Kidney (tissue), 14 donors: ENCODE data around the gene MASP2. TPM values are rescaled to one million over a fixed set of nuclear protein-coding genes. Genes with fewer than 3 reads are reported as not detected.
A peak's percentile ranks its signal among the peaks of the same experiment; 100 is the strongest.
"Not testable (repeated sequence)": the region's sequence is repeated elsewhere in the genome, so short reads cannot be mapped to it uniquely, and the experiment has no call there.

Experiments used
- DNase-seq, 5 donors: peaks; one replicate each; pipeline ENCODE4 v3.0.0-alpha.2; 2013 to 2020
- FAIRE-seq: peaks from 2 replicates; lab custom pipeline; 2012; peaks lifted over from hg19 to GRCh38; lab: Jason Lieb, UNC
- H3K27ac ChIP-seq, 2 donors: one replicate each; pipeline ENCODE4 v1.7.0; 2013; ENCODE audit warnings: low read depth in 2 of 2, low read length in 2 of 2, inconsistent platforms in 1 of 2
- H3K27me3 ChIP-seq: one replicate; pipeline ENCODE4 v1.7.1; 2013; ENCODE audit warnings: low read length, inconsistent platforms; ENCODE audit not compliant: control insufficient read depth, insufficient read depth
- H3K36me3 ChIP-seq, 3 donors: one replicate each; pipeline versions ENCODE4 v1.7.0 to v1.7.1; 2013; ENCODE audit warnings: low read length in 3 of 3, control low read depth in 1 of 3, inconsistent platforms in 1 of 3; ENCODE audit not compliant: insufficient read depth in 3 of 3, control insufficient read depth in 2 of 3
- H3K4me1 ChIP-seq, 3 donors: one replicate each; pipeline versions ENCODE4 v1.7.0 to v1.7.1; 2013; ENCODE audit warnings: low read length in 3 of 3, inconsistent platforms in 1 of 3, low read depth in 1 of 3; ENCODE audit not compliant: control insufficient read depth in 2 of 3, insufficient read depth in 2 of 3
- H3K4me3 ChIP-seq, 3 donors: one replicate each; pipeline versions ENCODE4 v1.7.0 to v1.8.1; 2013; ENCODE audit warnings: low read length in 3 of 3, control low read depth in 1 of 3, inconsistent platforms in 1 of 3
- H3K9ac ChIP-seq, 3 donors: one replicate each; pipeline versions ENCODE4 v1.7.0 to v1.7.1; 2013; ENCODE audit warnings: low read length in 3 of 3, control low read depth in 1 of 3, inconsistent platforms in 1 of 3
- H3K9me3 ChIP-seq, 3 donors: one replicate each; pipeline versions ENCODE4 v1.7.0 to v1.7.1; 2013; ENCODE audit warnings: low read length in 3 of 3, control low read depth in 1 of 3, inconsistent platforms in 1 of 3; ENCODE audit not compliant: control insufficient read depth in 2 of 3, insufficient read depth in 1 of 3
- intact Hi-C: fragments of 100-400 bp; cut with DNase I; formaldehyde crosslinking; loops from one replicate; pipeline ENCODE4 v1.11.1; 2022
- polyA plus RNA-seq: library from polyadenylated mRNA; stranded (reverse); fragments of 350-450 nt; fragmentation: Illumina TruSeq; extraction: RNeasy Lipid Tissue Mini Kit (QIAGEN cat#74804); gene quantifications from one replicate; pipeline ENCODE4 v1.2.3, GENCODE V29; 2014; ENCODE audit warnings: low read depth, low replicate concordance; ENCODE audit not compliant: insufficient read depth
- total RNA-seq: library from RNA; stranded (reverse); fragmentation: NEBNext Ultra II Directional; extraction: Animal tissue kit (Norgen Biotek cat#: 25700); gene quantifications from one replicate; pipeline ENCODE4 v1.2.1, GENCODE V29; 2021
- TF ChIP-seq, protein P1 (sequence below): IDR thresholded peaks from 3 replicates; pipeline ENCODE4 v1.5.1; 2012; ENCODE audit warnings: mild to moderate bottlenecking, moderate library complexity, borderline replicate concordance; ENCODE audit not compliant: insufficient read depth; ENCODE audit errors: extremely low read depth
- donor health status: control.
- donor health status: control.
- donor health status: control.
- donor health status: control.
- donor health status: control.
- donor health status: DM: yes; HTN: yes; CAD: no.
- donor health status: Normal renal cell carcinoma (clear cell type).

Gene MASP2
- total and polyA plus RNA-seq, 2 donors from 2014 or later = not detected

DNA sequence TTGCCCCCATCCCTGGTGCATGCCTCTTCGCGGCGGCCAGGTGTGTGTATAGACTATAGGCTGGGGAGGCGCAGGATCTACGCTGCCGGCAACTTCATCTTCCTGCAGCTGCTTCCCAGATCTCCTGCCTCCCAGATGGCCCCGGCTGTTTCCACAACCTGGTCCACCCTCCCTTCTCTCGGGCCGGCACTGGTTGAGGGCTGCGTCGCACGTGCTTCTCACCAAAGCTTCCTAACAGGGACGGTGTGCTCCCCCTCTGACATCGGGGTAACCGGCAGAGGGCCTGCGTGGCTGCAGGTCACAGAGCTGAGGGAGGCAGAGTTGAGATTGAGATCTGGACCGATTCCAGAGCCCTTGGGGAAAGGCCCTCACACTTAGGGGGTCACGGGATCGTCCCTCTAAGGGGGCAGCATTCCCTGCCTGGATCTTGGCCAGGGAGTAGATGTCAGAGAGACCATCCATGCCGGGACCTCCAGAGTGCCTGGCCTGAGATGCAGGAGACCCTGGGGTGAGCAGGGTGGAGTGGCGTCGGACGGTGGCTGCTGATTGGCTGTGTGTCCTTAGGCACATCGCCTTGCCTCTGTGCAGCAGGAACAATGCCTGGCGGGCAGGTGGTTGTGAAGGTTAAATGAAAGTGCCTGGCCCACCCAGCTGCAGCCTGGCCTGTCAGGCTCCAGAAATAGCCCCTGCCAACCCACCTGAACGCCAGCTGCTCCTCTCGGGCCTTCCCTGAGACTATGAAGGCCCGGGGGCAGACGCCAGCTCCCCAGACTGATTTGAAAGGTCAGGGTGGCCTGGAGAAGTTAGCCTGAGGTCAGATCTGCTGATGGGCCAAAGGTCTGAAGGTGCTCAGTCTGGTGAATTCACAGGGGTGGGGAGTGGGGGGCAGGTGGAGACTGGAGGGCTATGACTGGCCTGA is 6.1 kb upstream of the MASP2 start:
- FAIRE-seq (no peak), DNase-seq (peak in 3 of 5 donors; percentile 14 to 69 (median 47))
- no peak overlapping the region for H3K4me3 ChIP-seq
- no peaks in the 10 kb centered on the region for H3K27me3 ChIP-seq
- intact Hi-C loops = no loop called here
- H3K4me1 ChIP-seq = no peaks in the 10 kb centered on the region
- H3K9me3 ChIP-seq = no peaks in the 10 kb centered on the region
- H3K36me3 ChIP-seq = peaks cover 0 to 4% (median 0%) of the 10 kb centered on the region in 3 donors
- TF ChIP-seq, protein P1, sequence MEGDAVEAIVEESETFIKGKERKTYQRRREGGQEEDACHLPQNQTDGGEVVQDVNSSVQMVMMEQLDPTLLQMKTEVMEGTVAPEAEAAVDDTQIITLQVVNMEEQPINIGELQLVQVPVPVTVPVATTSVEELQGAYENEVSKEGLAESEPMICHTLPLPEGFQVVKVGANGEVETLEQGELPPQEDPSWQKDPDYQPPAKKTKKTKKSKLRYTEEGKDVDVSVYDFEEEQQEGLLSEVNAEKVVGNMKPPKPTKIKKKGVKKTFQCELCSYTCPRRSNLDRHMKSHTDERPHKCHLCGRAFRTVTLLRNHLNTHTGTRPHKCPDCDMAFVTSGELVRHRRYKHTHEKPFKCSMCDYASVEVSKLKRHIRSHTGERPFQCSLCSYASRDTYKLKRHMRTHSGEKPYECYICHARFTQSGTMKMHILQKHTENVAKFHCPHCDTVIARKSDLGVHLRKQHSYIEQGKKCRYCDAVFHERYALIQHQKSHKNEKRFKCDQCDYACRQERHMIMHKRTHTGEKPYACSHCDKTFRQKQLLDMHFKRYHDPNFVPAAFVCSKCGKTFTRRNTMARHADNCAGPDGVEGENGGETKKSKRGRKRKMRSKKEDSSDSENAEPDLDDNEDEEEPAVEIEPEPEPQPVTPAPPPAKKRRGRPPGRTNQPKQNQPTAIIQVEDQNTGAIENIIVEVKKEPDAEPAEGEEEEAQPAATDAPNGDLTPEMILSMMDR = no peak
- H3K9ac ChIP-seq = no peak overlapping the region
- H3K27ac ChIP-seq = no peak overlapping the region

DNA sequence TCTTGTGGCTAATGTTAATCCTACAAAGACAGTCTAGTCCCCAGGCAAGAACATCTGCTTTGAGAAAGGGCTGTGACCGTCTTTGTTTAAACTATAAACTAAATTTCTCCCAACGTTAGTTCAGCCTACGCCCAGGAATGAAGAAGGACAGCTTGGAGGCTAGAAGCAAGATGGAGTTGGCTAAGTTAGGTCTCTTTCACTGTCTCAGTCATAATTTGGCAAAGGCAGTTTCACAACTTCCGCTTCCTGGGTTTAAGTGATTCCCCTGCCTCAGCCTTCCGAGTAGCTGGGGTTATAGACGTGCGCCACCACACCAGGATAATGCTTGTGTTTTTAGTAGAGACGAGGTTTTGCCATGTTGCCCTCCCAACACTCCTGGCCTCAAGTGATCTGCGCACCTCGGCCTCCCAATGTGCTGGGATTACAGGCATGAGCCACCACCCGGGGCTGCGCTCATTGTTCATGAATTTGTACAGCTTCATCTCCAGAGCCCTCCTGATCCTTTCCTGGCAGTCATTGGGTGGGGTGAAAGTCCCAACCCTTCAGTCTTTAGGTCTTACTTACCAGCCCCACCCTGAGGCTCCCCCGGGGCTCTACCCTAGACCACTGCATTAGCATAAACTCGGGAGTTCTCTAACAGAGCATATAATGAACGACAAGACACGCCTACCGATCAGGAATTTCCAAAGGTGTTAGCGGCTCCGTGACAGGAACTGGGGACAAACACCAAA is 4.9 kb upstream of the MASP2 start:
- Histone ChIP-seq H3K27ac (no peak overlapping the region), H3K27me3 (no peaks in the 10 kb centered on the region), H3K4me3 (no peak overlapping the region), H3K4me1 (no peaks in the 10 kb centered on the region), H3K9ac (no peak overlapping the region), H3K36me3 (peaks cover 0 to 4% (median 0%) of the 10 kb centered on the region in 3 donors), H3K9me3 (no peaks in the 10 kb centered on the region)
- DNase-seq (peak in 1 of 5 donors; percentile 43), FAIRE-seq (no peak)
- intact Hi-C loops = no loop called here
- TF ChIP-seq, protein P1 = no peak

DNA sequence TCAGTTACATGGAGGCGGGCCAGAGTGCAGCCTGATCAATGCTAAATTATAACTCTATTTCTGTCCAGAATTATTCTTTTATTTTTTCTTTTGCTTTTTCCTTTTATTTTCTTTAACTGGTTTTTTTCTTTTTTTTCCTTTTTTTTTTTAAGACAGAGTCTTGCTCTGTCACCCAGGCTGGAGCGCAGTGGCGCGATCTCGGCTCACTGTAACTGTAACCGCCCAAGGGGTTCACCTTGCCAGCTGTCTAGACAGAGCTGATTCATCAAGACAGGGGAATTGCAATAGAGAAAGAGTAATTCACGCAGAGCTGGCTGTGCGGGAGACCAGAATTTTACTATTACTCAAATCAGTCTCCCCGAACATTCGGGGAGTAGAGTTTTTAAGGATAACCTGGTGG is 4.1 kb upstream of the MASP2 start:
- intact Hi-C loops, H3K4me3 ChIP-seq, H3K36me3 ChIP-seq, H3K27ac ChIP-seq, FAIRE-seq, H3K4me1 ChIP-seq, H3K9ac ChIP-seq, H3K9me3 ChIP-seq, H3K27me3 ChIP-seq: not testable (repeated sequence)
- DNase-seq = peak in 1 of 5 donors; percentile 8

DNA sequence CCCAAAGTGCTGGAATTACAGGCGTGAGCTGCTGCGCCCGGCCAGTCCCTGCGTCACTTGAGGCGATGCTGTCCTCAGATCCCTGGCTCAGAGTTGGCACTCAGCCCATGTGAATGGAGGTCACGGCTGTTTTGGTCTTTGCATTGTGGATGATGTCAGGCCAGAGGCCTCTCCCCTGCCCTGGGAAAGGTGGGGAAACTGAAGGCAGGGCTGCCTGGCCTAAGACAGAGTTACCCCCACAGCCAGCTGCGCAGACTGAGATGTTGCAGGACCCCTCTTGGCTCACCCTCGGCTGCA is 821 bp downstream of the MASP2 start:
- Histone ChIP-seq H3K27ac (no peak overlapping the region), H3K9me3 (no peaks in the 10 kb centered on the region), H3K27me3 (no peaks in the 10 kb centered on the region), H3K4me3 (no peak overlapping the region), H3K4me1 (no peaks in the 10 kb centered on the region), H3K9ac (no peak overlapping the region), H3K36me3 (no peaks in the 10 kb centered on the region)
- DNase-seq (peak in 2 of 5 donors; percentile 21 to 64), FAIRE-seq (no peak)
- intact Hi-C loops = no loop called here
- TF ChIP-seq, protein P1 = no peak
